ENCODE results near the gene PRRC2B. TPM values are rescaled to one million over a fixed set of nuclear protein-coding genes. Genes with fewer than 3 reads are reported as not detected.

PRRC2B gene
- total and polyA plus RNA-seq, 4 donors: 10.3 to 44.3 (median 27.0) TPM

- Histone ChIP-seq H3K27me3 (ENCODE audit: control insufficient read depth in 4 of 4, insufficient read depth in 4 of 4, low read length in 3 of 4) (no peaks in the 10 kb centered on the region), H3K27ac (ENCODE audit: low read depth in 1 of 2, low read length in 2 of 2) (no peak overlapping the region), H3K9me3 (ENCODE audit: control insufficient read depth in 4 of 4, low read length in 3 of 4) (no peaks in the 10 kb centered on the region), H3K4me1 (ENCODE audit: control insufficient read depth in 4 of 4, insufficient read depth in 4 of 4, low read length in 3 of 4) (no peaks in the 10 kb centered on the region), H3K36me3 (ENCODE audit: control insufficient read depth in 4 of 4, insufficient read depth in 3 of 4, low read depth in 1 of 4, low read length in 3 of 4) (peaks cover 20 to 80% (median 58%) of the 10 kb centered on the region in 4 donors), H3K9ac (ENCODE audit: low read depth in 1 of 2, low read length in 2 of 2) (no peak overlapping the region), H3K4me3 (ENCODE audit: low read depth in 1 of 3, low read length in 3 of 3) (no peak overlapping the region)
- 85% methylated on average over 24 of the region's 24 CpGs for WGBS
- no peak for DNase-seq (ENCODE audit: low spot score)
- TF ChIP-seq RAD21 (IDR thresholded peaks at IDR 0.05): no peak
- no peak for TF ChIP-seq FOXA1 (IDR thresholded peaks at IDR 0.05)
- TF ChIP-seq TAF1 (conservative IDR thresholded peaks at IDR 0.05): no peak
- no peak for TF ChIP-seq SP1 (IDR thresholded peaks at IDR 0.05)
- TF ChIP-seq EGR1 (IDR thresholded peaks at IDR 0.05; ENCODE audit: low read depth in 2 of 2): no peak
These were observed 70.6 kb downstream of the PRRC2B start for GRCh38 chr9:131464354-131465000.

- H3K27me3 ChIP-seq (ENCODE audit: control insufficient read depth in 4 of 4, insufficient read depth in 4 of 4, low read length in 3 of 4): no peaks in the 10 kb centered on the region
- H3K36me3 ChIP-seq (ENCODE audit: control insufficient read depth in 4 of 4, insufficient read depth in 3 of 4, low read depth in 1 of 4, low read length in 3 of 4): peaks cover 21 to 80% (median 55%) of the 10 kb centered on the region in 4 donors
- TF ChIP-seq SP1 (IDR thresholded peaks at IDR 0.05) (no peak), FOXA1 (IDR thresholded peaks at IDR 0.05) (no peak), ZBTB33 (IDR thresholded peaks at IDR 0.05) (no peak), JUND (IDR thresholded peaks at IDR 0.05) (no peak), EGR1 (IDR thresholded peaks at IDR 0.05; ENCODE audit: low read depth in 2 of 2) (no peak), REST (IDR thresholded peaks at IDR 0.05) (no peak), GABPA (IDR thresholded peaks at IDR 0.05 in 1 of 2, conservative IDR thresholded peaks at IDR 0.05 in 1 of 2) (no peak), NR2F2 (IDR thresholded peaks at IDR 0.05) (no peak), RAD21 (IDR thresholded peaks at IDR 0.05) (no peak), MAX (IDR thresholded peaks at IDR 0.05) (no peak), HNF4A (conservative IDR thresholded peaks at IDR 0.05) (no peak), HNF4G (IDR thresholded peaks at IDR 0.05) (no peak), RXRA (IDR thresholded peaks at IDR 0.05) (no peak), FOXA2 (IDR thresholded peaks at IDR 0.05) (no peak), ATF3 (IDR thresholded peaks at IDR 0.05) (no peak), YY1 (IDR thresholded peaks at IDR 0.05) (no peak), CTCF (IDR thresholded peaks at IDR 0.05; ENCODE audit: low read depth, low read length, missing input control) (no peak), TAF1 (conservative IDR thresholded peaks at IDR 0.05) (no peak)
- WGBS: 96% methylated on average over 6 of the region's 6 CpGs
- H3K9ac ChIP-seq (ENCODE audit: low read depth in 1 of 2, low read length in 2 of 2): no peak overlapping the region
- H3K27ac ChIP-seq (ENCODE audit: low read depth in 1 of 2, low read length in 2 of 2): no peak overlapping the region
- H3K4me1 ChIP-seq (ENCODE audit: control insufficient read depth in 4 of 4, insufficient read depth in 4 of 4, low read length in 3 of 4): no peaks in the 10 kb centered on the region
- DNase-seq (ENCODE audit: low spot score): no peak
- no peaks in the 10 kb centered on the region for H3K9me3 ChIP-seq (ENCODE audit: control insufficient read depth in 4 of 4, low read length in 3 of 4)
- H3K4me3 ChIP-seq (ENCODE audit: low read depth in 1 of 3, low read length in 3 of 3): no peak overlapping the region
These were observed 71.5 kb downstream of the PRRC2B start for GRCh38 chr9:131465401-131465800.

Data from liver (tissue), 9 donors.